Fibroblast of mammary gland (primary cell): ENCODE results near the gene POLDIP2.

ENCODE experiments used
- DNase-seq: peaks from one replicate; pipeline ENCODE4 v3.0.0-alpha.2; 2010; ENCODE audit warnings: low read depth
- H3K4me3 ChIP-seq: 2 replicates; pipeline ENCODE4 v1.5.1; 2011; ENCODE audit warnings: low read depth, mild to moderate bottlenecking, low read length, moderate library complexity; ENCODE audit not compliant: control insufficient read depth
- CTCF ChIP-seq: conservative IDR thresholded peaks from 2 replicates; pipeline ENCODE4 v1.5.1; 2011; ENCODE audit warnings: low read depth, low read length, inconsistent platforms; ENCODE audit not compliant: control insufficient read depth, insufficient read depth

The POLDIP2 gene

GRCh38 chr17:28402844-28403243 is 45.5 kb upstream of the POLDIP2 start:
- TF ChIP-seq CTCF: no peak
- DNase-seq: no peak
- H3K4me3 ChIP-seq: no peak overlapping the region

DNA sequence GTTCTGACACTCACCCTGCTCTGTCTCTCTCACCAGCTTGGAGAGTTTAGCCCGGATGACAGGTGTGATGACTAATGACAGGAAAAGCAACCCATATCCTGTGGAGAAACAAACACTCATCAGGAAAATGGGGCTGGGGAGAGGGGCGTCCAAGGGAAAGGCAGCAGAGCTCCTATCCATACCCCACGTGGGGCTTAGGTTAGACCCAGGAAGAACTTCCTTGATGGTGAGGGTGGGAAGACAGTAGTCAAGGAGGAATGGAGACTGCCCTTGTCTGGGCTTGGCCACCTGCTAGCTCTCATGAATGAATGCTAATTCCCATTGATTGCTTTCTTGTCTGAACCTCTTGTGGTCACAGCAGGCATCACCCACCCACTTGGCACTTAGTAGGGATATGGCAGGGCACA is 44.9 kb upstream of the POLDIP2 start:
- no peak overlapping the region for H3K4me3 ChIP-seq
- TF ChIP-seq CTCF: no peak
- no peak for DNase-seq

DNA sequence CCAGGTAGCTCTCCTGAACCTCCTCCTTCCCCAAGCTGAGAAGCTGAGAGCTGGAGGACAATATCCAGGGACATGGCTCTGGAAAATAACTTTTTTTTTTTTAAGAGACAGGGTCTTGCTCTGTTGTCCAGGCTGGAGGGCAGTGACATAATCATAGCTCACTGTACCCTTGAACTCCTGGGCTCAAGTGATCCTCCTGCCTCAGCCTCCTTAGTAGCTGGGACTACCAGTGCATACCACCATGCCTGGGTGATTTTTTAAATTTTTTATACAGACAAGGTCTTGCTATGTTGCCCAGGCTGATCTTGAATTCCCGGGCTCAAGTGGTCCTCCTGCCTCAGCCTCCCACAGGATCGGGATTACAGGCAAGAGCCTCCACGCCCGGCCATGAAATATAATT is 42.5 kb upstream of the POLDIP2 start:
- no peak overlapping the region for H3K4me3 ChIP-seq
- no peak for DNase-seq
- no peak for TF ChIP-seq CTCF

DNA sequence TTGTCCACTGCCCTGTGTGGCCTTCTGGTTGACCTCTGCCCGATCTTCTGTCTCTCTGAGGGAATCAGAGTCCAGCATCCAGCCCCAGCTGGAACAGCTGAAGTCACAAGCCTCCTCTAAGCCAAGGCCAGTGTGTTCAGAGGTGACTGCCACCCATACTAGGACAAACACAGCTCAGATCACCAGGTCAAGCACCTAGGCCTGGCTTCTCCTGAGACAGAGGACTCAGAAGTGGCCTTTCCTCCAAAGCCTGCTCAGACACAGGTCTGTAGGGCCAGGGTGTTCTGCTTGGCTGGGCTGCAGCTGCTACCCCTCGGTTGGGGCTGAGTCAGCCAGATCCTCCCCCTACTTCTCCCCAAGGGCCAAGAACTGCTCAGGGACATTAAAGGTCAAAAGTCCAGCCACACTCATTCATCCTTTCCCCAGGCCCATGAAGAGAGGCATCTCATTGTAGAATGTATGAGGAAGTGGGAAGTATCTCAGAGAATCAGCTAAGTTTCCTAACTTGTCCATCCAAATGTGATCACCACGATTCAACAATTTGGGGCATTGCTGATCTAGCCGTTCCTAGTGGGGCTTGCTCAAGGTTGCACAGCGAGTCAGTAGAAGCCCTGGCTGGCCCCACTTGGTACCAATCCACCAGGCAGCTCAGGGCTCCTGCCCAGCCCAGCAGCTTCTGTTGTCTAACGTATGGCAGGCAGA is 41.1 kb upstream of the POLDIP2 start:
- no peak for TF ChIP-seq CTCF
- peak; percentile 36 for DNase-seq
- no peak overlapping the region for H3K4me3 ChIP-seq

DNA sequence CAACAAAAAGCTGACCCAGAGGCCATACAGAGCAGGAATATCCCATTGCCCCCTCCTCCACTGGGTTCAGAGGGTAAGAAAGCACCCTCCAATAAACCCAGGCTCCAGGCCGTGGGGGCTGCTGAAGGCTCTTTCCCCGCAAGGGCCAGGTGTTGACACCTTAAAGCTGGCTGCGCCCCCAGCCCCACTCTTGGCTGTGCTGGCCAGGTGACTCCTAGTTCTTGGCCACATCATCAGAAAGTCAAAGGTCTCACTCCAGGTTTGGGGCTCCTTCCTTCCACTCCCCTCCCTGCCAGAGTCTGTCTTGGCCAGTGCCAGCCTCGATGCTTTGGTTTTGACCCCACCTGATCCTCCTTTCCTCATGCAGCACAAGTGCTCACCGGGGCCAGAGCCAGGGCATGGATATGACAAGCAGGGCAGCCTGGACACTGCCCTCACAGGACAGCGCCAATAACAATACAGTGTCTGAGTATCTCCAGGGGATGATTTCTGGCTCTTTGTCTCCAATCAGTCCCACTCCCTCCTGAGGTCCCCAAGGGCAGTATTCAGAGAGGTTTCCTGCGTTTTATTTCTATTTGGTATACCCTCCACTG is 40.5 kb upstream of the POLDIP2 start:
- no peak for TF ChIP-seq CTCF

DNA sequence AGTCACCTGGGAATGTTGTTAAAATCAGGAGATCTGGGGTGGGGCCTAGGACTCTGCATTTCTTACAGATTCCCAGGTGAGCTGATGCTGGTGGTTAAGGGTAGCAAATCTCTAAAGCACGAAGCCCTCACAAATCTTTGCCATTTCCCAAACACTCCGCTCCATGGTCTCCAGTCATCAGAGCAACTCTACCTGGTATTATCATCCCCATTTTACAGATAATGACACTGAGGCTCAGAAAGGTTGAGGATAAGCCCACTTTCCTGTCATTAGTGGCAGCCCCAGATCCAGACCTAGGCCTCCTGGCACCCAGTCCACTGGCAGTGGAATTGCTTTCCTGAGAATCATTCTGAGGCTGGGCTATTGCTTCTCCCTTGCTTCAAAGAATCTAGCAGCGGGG is 39.9 kb upstream of the POLDIP2 start:
- TF ChIP-seq CTCF: no peak
- no peak for DNase-seq
- no peak overlapping the region for H3K4me3 ChIP-seq

More for the DNA sequence above, 40.5 kb upstream of the POLDIP2 start:
- H3K4me3 ChIP-seq: no peak overlapping the region
- DNase-seq: no peak
